ENCODE measurements around the gene STK31.

The STK31 gene

DNA sequence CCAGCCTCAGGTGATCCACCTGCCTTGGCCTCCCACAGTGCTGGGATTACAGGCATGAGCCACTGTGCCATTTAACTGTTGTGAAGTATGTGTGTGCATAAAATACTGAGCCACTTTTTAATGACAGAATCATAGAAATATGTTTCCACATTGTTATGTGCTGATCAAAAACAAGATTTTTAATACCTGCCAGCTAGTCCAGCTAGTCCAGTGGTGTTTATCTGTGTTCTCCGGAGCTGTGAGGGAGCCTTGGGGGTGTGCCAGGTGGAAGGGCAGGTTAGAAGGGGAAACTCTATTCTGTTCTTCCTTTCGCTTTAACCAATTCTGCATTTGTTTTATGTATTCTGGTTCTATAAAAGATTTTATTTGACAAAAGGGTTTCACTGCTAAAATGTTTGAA, 23.0 kb upstream of the STK31 start:
- H3K36me3 ChIP-seq (ENCODE audit: insufficient read depth, low read length) = peaks cover 25% of the 10 kb centered on the region

DNA sequence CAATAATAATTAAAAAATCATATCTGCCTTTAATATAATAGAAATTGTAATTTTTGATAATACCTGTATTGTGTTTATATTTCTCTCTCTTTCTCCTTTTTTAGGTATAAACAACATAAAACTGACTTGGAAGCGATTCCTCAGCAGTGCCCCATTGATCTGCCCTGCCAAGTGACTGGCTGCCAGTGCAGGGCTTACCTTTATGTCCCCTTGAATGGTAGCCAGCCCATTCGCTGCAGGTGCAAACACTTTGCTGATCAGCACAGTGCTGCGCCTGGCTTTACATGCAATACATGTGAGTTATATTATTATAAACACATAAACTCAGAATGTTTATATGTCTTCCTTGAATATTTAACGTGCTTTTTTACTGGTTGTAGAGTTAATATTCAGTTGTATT, 20.9 kb upstream of the STK31 start:
- Histone ChIP-seq H3K27me3 (ENCODE audit: insufficient read depth, low read length) (no peaks in the 10 kb centered on the region), H3K9ac (ENCODE audit: low read depth, low read length) (no peak overlapping the region), H3K36me3 (ENCODE audit: insufficient read depth, low read length) (peaks cover 39% of the 10 kb centered on the region), H3K4me1 (ENCODE audit: insufficient read depth, low read length) (no peaks in the 10 kb centered on the region), H3K4me3 (ENCODE audit: low read length) (no peak overlapping the region), H3K9me3 (ENCODE audit: insufficient read depth, low read depth, low read length) (peaks cover 3% of the 10 kb centered on the region; the same call in 1 of the 2 replicates), H3K27ac (ENCODE audit: low read depth, low read length) (no peak overlapping the region)
- 93% methylated on average over 2 of the region's 4 CpGs for WGBS

More for the DNA sequence above, 23.0 kb upstream of the STK31 start:
- Histone ChIP-seq H3K9me3 (ENCODE audit: insufficient read depth, low read depth, low read length) (no peaks in the 10 kb centered on the region), H3K9ac (ENCODE audit: low read depth, low read length) (no peak overlapping the region), H3K27ac (ENCODE audit: low read depth, low read length) (no peak overlapping the region), H3K4me3 (ENCODE audit: low read length) (no peak overlapping the region), H3K27me3 (ENCODE audit: insufficient read depth, low read length) (no peaks in the 10 kb centered on the region), H3K4me1 (ENCODE audit: insufficient read depth, low read length) (no peaks in the 10 kb centered on the region)
- WGBS = 95% methylated on average over 2 of the region's 2 CpGs

DNA sequence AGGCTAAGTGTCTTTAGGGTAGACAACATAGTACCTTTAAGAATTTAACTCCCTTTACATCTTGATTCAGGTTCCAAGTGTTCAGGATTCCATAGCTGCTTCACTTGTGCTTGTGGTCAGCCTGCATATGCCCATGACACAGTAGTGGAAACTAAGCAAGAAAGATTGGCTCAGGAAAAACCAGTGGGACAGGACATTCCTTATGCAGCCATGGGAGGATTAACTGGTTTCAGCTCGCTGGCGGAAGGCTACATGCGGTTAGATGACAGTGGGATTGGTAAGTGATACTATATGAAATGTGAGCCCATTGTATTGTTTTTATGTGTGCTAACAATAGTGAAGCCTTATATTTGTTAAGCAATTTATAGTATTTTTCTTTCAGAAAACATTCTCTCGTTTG, 18.7 kb upstream of the STK31 start:
- Histone ChIP-seq H3K9me3 (ENCODE audit: insufficient read depth, low read depth, low read length) (peaks cover 3% of the 10 kb centered on the region; the same call in 1 of the 2 replicates), H3K4me3 (ENCODE audit: low read length) (no peak overlapping the region), H3K9ac (ENCODE audit: low read depth, low read length) (no peak overlapping the region), H3K4me1 (ENCODE audit: insufficient read depth, low read length) (no peaks in the 10 kb centered on the region), H3K27ac (ENCODE audit: low read depth, low read length) (no peak overlapping the region), H3K36me3 (ENCODE audit: insufficient read depth, low read length) (peaks cover 40% of the 10 kb centered on the region), H3K27me3 (ENCODE audit: insufficient read depth, low read length) (no peaks in the 10 kb centered on the region)
- 88% methylated on average over 3 of the region's 4 CpGs for WGBS

GRCh38 chr7:23693224-23693623, 16.8 kb upstream of the STK31 start:
- H3K27ac ChIP-seq (ENCODE audit: low read depth, low read length) = no peak overlapping the region

DNA sequence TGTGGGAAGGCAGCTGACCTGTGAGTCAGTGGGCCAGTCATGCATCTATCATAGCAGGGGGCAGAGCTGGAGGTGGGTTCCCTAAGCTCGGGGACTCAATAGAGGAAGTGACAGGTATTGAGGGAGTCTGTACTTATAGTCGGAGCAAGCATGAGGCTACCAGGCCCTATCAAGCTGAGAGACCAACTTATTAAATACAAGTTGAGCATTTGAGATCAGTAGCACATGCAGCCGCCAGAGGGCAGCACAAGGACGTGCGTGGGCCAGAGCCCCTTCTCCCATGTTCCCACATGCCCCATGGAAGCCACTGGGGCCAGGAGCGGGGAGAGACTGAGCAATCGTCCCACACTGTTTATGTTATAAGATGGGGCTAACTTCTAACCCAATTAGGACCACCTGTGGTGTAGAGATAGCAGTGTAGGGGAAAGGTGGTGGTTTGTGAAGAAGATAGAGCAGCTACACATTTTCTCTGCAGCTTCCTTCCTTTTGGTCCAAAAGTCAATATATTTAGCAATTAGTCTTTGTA, 13.0 kb upstream of the STK31 start:
- peaks cover 3% of the 10 kb centered on the region; the same call in 1 of the 2 replicates for H3K9me3 ChIP-seq (ENCODE audit: insufficient read depth, low read depth, low read length)
- no peak overlapping the region for H3K4me3 ChIP-seq (ENCODE audit: low read length)
- no peak overlapping the region for H3K9ac ChIP-seq (ENCODE audit: low read depth, low read length)
- no peak overlapping the region for H3K27ac ChIP-seq (ENCODE audit: low read depth, low read length)
- no peaks in the 10 kb centered on the region for H3K4me1 ChIP-seq (ENCODE audit: insufficient read depth, low read length)
- H3K27me3 ChIP-seq (ENCODE audit: insufficient read depth, low read length) = no peaks in the 10 kb centered on the region
- H3K36me3 ChIP-seq (ENCODE audit: insufficient read depth, low read length) = peaks cover 26% of the 10 kb centered on the region
- 5% methylated on average over 3 of the region's 7 CpGs for WGBS

More at GRCh38 chr7:23693224-23693623, 16.8 kb upstream of the STK31 start:
- Histone ChIP-seq H3K4me1 (ENCODE audit: insufficient read depth, low read length) (no peaks in the 10 kb centered on the region), H3K9ac (ENCODE audit: low read depth, low read length) (no peak overlapping the region), H3K4me3 (ENCODE audit: low read length) (no peak overlapping the region), H3K9me3 (ENCODE audit: insufficient read depth, low read depth, low read length) (peaks cover 3% of the 10 kb centered on the region; the same call in 1 of the 2 replicates), H3K36me3 (ENCODE audit: insufficient read depth, low read length) (peaks cover 41% of the 10 kb centered on the region), H3K27me3 (ENCODE audit: insufficient read depth, low read length) (no peaks in the 10 kb centered on the region)

DNA sequence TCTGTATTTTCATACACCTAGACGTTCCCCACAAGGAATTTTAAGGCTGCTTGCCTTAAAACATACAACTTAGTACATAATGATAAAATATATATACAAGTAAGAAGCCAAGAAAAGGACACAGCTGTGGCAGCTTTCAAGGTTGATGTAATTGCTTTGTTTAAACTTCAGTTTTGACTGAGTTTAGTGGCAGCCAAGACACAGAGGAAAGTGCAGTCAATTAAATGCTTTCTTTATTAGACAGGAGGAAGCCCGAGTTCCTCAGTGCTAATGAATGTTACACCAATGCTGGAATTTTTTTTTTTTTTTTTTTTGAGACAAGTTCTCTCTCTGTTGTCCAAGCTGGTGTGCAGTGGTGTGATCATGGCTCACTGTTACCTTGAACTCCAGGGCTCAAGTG, 11.2 kb upstream of the STK31 start:
- Histone ChIP-seq H3K9ac (ENCODE audit: low read depth, low read length) (no peak overlapping the region), H3K36me3 (ENCODE audit: insufficient read depth, low read length) (peaks cover 22% of the 10 kb centered on the region), H3K27me3 (ENCODE audit: insufficient read depth, low read length) (no peaks in the 10 kb centered on the region), H3K9me3 (ENCODE audit: insufficient read depth, low read depth, low read length) (no peaks in the 10 kb centered on the region), H3K4me3 (ENCODE audit: low read length) (no peak overlapping the region), H3K4me1 (ENCODE audit: insufficient read depth, low read length) (no peaks in the 10 kb centered on the region), H3K27ac (ENCODE audit: low read depth, low read length) (no peak overlapping the region)
- 83% methylated on average over 1 of the region's 2 CpGs for WGBS

- Histone ChIP-seq H3K27me3 (ENCODE audit: insufficient read depth, low read length) (no peaks in the 10 kb centered on the region), H3K27ac (ENCODE audit: low read depth, low read length) (no peak overlapping the region), H3K9ac (ENCODE audit: low read depth, low read length) (no peak overlapping the region), H3K36me3 (ENCODE audit: insufficient read depth, low read length) (peaks cover 23% of the 10 kb centered on the region), H3K9me3 (ENCODE audit: insufficient read depth, low read depth, low read length) (no peaks in the 10 kb centered on the region), H3K4me3 (ENCODE audit: low read length) (no peak overlapping the region), H3K4me1 (ENCODE audit: insufficient read depth, low read length) (no peaks in the 10 kb centered on the region)
- WGBS = 90% methylated on average over 3 of the region's 4 CpGs
These were observed 10.0 kb upstream of the STK31 start for GRCh38 chr7:23700046-23700445.

DNA sequence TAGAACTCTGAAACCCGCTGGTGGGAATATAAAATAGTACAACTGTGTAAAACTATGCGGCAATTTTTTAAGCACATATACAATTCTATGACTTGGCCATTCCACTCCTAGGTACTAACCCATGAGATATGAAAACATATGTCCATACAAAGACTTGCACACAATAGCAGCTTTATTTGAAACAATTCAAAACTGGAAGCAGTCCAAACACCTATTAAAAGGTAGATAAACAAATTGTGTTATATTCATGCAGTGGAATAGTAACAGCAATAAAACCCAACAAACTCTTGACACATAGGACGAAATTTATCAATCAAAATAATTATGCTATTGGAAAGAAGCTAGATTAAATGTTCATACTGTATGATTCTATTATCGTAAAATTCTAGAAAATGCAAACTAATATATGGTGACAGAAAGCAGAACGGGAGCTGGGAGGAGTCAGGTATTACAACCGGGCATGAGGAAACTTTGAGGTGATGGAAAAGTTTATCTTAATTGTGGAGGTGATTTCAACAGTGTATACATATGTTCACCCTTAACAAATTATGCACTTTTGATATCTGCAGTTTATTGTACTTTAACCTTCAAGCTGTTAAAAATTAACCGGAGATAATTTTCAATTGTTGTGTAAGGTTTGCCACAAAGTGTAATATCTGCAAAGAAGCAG, 803 bp upstream of the STK31 start:
- Histone ChIP-seq H3K4me1 (ENCODE audit: insufficient read depth, low read length) (no peaks in the 10 kb centered on the region), H3K27me3 (ENCODE audit: insufficient read depth, low read length) (no peaks in the 10 kb centered on the region), H3K36me3 (ENCODE audit: insufficient read depth, low read length) (peaks cover 10% of the 10 kb centered on the region; the same call in 1 of the 2 replicates), H3K4me3 (ENCODE audit: low read length) (no peak overlapping the region), H3K9me3 (ENCODE audit: insufficient read depth, low read depth, low read length) (peaks cover 14% of the 10 kb centered on the region; the same call in 1 of the 2 replicates), H3K27ac (ENCODE audit: low read depth, low read length) (no peak overlapping the region), H3K9ac (ENCODE audit: low read depth, low read length) (no peak overlapping the region)
- 92% methylated on average over 6 of the region's 7 CpGs for WGBS

GRCh38 chr7:23712368-23713284, 2.6 kb downstream of the STK31 start:
- no peak overlapping the region for H3K4me3 ChIP-seq (ENCODE audit: low read length)
- WGBS = 51% methylated on average over 5 of the region's 8 CpGs

GRCh38 chr7:23713285-23714149, 3.5 kb downstream of the STK31 start:
- Histone ChIP-seq H3K27me3 (ENCODE audit: insufficient read depth, low read length) (0 out of 2 replicates have a peak, but pooled peaks cover 2% of the 10 kb centered on the region), H3K27ac (ENCODE audit: low read depth, low read length) (no peak overlapping the region), H3K4me3 (ENCODE audit: low read length) (no peak overlapping the region), H3K9me3 (ENCODE audit: insufficient read depth, low read depth, low read length) (no peaks in the 10 kb centered on the region), H3K36me3 (ENCODE audit: insufficient read depth, low read length) (no peaks in the 10 kb centered on the region), H3K9ac (ENCODE audit: low read depth, low read length) (no peak overlapping the region), H3K4me1 (ENCODE audit: insufficient read depth, low read length) (no peaks in the 10 kb centered on the region)
- WGBS = 89% methylated on average over 4 of the region's 6 CpGs

More at GRCh38 chr7:23712368-23713284, 2.6 kb downstream of the STK31 start:
- no peaks in the 10 kb centered on the region for H3K27me3 ChIP-seq (ENCODE audit: insufficient read depth, low read length)
- no peaks in the 10 kb centered on the region for H3K36me3 ChIP-seq (ENCODE audit: insufficient read depth, low read length)
- H3K4me1 ChIP-seq (ENCODE audit: insufficient read depth, low read length) = no peaks in the 10 kb centered on the region
- H3K27ac ChIP-seq (ENCODE audit: low read depth, low read length) = no peak overlapping the region
- H3K9me3 ChIP-seq (ENCODE audit: insufficient read depth, low read depth, low read length) = no peaks in the 10 kb centered on the region
- no peak overlapping the region for H3K9ac ChIP-seq (ENCODE audit: low read depth, low read length)
